Esophagus squamous epithelium (tissue), 5 donors: Measurements from ENCODE around the gene DCHS1. TPM values are rescaled to one million over a fixed set of nuclear protein-coding genes. Genes with fewer than 3 reads are reported as not detected.

ENCODE experiments used
- DNase-seq: peaks from one replicate; lab custom pipeline; 2025; lab: John Stamatoyannopoulos, UW
- H3K27ac ChIP-seq, 4 donors: fragments of 200-600 bp; sonication (generic); one replicate each; pipeline ENCODE4 v1.5.1; 2016 to 2019; ENCODE audit warnings: mild to moderate bottlenecking in 1 of 4
- H3K27me3 ChIP-seq, 4 donors: fragments of 200-600 bp; sonication (generic); 1 replicate in 3 of 4; 2 replicates in 1 of 4; pipeline versions ENCODE4 v1.5.1 to v1.6.0; 2017 to 2021; ENCODE audit warnings: antibody characterized with exemption in 1 of 4
- H3K36me3 ChIP-seq, 3 donors: fragments of 200-600 bp; sonication (generic); one replicate each; pipeline ENCODE4 v1.5.1; 2016 to 2019
- H3K4me1 ChIP-seq, 3 donors: fragments of 200-600 bp; sonication (generic); one replicate each; pipeline ENCODE4 v1.5.1; 2017 to 2019
- H3K4me3 ChIP-seq, 4 donors: fragments of 200-600 bp; sonication (generic); 1 replicate in 3 of 4; 2 replicates in 1 of 4; pipeline ENCODE4 v1.5.1; 2016 to 2019; ENCODE audit warnings: mild to moderate bottlenecking in 2 of 4, moderate library complexity in 1 of 4
- H3K9me3 ChIP-seq, 3 donors: fragments of 200-600 bp; sonication (generic); one replicate each; pipeline ENCODE4 v1.5.1; 2016 to 2019
- POLR2A ChIP-seq, 4 donors: fragments of 450-650 bp; IDR thresholded peaks; one replicate each; pipeline ENCODE4 v1.6.1; 2017; ENCODE audit warnings: antibody characterized with exemption in 4 of 4, mild to moderate bottlenecking in 4 of 4, moderate library complexity in 3 of 4
- WGBS, 2 donors: methylation state at CpG; one replicate each; pipeline ENCODE4 v1.1.5; 2018; 5-methylcytosine and 5-hydroxymethylcytosine counted together
- intact Hi-C: fragments of 100-400 bp; cut with DNase I; formaldehyde crosslinking; loops from one replicate; pipeline ENCODE4 v1.15.0; 2022
- total RNA-seq, 4 donors: library from RNA; depleted of rRNA; stranded (reverse); fragments of >200 nt; gene quantifications; one replicate each; pipeline ENCODE4 v1.1.0, GENCODE V29; 2016
- TF ChIP-seq, protein P1 (sequence below), 6 experiments: fragments of 450-650 bp in 4 of 6; fragments of 200-600 bp in 2 of 6; sonication (generic) in 2 of 6; IDR thresholded peaks; one replicate each; pipeline ENCODE4 v1.5.1; 2016 to 2019; ENCODE audit warnings: antibody characterized with exemption in 6 of 6, mild to moderate bottlenecking in 4 of 6, moderate library complexity in 4 of 6
- donor health status: DM: yes; HTN: yes; CAD: no.

DCHS1 gene
- total RNA-seq, 4 donors from 2014 or later = 1.1 to 9.9 (median 2.3) TPM

DNA sequence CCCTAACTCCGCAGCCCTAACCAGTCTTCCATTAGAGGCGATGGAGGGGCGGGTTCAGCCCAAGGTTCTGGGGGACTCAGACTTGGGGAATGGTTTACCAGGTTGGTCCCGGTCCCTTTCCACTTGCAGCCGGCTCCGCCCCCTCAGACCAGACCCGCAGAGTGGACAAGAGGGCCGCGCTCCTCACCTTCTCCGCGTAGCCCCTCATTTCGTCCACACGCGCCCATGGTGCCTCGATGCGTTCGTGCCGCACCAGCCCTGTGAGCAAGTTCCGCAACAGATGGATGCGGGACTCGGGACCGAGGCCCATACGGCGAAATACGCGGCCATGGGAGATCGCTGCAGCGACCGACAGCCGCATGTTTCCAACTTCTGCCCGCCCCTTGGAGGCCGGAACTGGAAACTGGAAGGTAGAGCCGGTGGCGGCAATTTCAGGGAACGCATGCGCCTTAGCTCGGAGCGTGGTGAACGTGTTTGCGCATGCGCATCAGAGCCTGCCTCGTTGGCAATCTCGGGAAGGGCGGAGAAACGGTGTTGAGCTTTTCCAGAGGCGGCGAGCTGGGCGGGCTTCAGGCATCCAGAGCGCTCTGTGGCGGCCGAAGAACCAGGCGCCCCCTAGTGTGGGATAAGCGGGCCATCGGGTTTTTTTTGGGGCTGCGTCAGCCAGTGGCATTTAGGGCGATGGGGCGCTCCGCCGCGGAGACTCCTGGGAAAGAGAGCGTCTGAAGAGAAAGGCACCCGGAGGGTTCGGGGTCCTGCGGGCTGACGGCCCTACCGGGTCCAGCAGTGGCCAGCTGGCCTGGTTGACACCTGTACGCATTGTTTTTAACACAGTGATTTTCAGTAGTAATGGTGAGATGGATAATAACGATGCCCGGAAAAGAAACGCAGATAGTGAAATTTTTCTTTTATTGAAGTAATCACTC is 27.6 kb upstream of the DCHS1 start, which contains the start of gene MRPL17:
Gene MRPL17, minus strand, starts transcription at position 405 of the 926 bp plus-strand sequence. Its CDS starts 44 bp downstream, at position 361.
- intact Hi-C loops = loop anchor here (5.0 kb wide), 1 partner anchor 81 kb away; the partner anchor contains the start of genes ILK and RRP8
- no peaks in the 10 kb centered on the region for H3K9me3 ChIP-seq
- peaks cover 5 to 27% (median 12%) of the 10 kb centered on the region in 3 donors for H3K4me1 ChIP-seq
- H3K36me3 ChIP-seq = peaks cover 0 to 29% (median 0%) of the 10 kb centered on the region in 3 donors
- H3K4me3 ChIP-seq = peak within 1 kb of the TSS; percentile 79 to 90 (median 86)
- no peaks in the 10 kb centered on the region for H3K27me3 ChIP-seq
- peak; percentile 91 for DNase-seq
- TF ChIP-seq, protein P1, sequence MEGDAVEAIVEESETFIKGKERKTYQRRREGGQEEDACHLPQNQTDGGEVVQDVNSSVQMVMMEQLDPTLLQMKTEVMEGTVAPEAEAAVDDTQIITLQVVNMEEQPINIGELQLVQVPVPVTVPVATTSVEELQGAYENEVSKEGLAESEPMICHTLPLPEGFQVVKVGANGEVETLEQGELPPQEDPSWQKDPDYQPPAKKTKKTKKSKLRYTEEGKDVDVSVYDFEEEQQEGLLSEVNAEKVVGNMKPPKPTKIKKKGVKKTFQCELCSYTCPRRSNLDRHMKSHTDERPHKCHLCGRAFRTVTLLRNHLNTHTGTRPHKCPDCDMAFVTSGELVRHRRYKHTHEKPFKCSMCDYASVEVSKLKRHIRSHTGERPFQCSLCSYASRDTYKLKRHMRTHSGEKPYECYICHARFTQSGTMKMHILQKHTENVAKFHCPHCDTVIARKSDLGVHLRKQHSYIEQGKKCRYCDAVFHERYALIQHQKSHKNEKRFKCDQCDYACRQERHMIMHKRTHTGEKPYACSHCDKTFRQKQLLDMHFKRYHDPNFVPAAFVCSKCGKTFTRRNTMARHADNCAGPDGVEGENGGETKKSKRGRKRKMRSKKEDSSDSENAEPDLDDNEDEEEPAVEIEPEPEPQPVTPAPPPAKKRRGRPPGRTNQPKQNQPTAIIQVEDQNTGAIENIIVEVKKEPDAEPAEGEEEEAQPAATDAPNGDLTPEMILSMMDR (IDR thresholded peaks at IDR 0.05) = peak; percentile 84 to 98 (median 94)
- TF ChIP-seq POLR2A (IDR thresholded peaks at IDR 0.05) = peak in 3 of 4 donors; percentile 58 to 87 (median 80)
- WGBS, 2 donors = 0 to 1% methylated on average over 27 to 29 of the region's 70 CpGs
- peak within 1 kb of the TSS; percentile 82 to 97 (median 92) for H3K27ac ChIP-seq

DNA sequence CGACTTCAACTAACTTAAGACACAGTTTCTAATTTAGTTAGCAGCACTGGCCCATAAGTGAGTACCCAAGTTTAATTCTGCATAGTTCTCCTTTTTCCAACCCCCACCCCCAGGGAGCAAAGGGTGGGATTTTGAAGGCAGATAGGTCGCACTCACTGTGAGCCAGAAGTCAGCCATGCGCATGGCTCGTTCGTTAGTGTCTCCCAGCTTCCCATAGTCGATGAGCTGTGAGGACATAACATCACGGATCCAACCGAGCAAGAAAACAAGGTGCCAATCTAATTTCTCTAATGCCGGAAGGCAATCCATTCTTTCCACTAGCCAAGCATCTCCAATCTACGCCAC is 27.0 kb upstream of the DCHS1 start:
- intact Hi-C loops = loop anchor here (5.0 kb wide), 1 partner anchor 80 kb away; the partner anchor contains the start of genes ILK and RRP8
- 0 to 1% methylated on average over 6 to 10 of the region's 10 CpGs for WGBS, 2 donors
- TF ChIP-seq, protein P1 (IDR thresholded peaks at IDR 0.05) = no peak
- no peak for TF ChIP-seq POLR2A (IDR thresholded peaks at IDR 0.05)

DNA sequence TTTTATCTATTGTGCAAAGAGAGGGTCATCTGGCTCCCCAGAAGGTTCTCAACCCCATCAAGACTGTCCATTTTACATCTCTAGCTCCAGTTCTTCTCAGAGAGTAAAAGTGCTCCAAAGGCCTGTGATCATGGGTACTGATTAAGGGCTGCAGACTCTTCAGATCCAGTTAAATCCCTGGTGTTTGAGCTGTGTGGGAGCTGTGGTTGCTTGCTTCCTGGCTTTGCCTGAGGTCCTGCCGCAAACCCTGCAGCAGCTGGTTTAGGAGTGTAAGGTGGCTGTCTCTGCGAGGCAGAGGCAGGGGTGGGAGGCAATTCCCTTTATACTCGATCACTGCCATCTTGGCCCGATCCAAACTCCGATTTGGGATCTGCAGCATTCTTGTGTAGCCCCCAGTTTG is 26.3 kb upstream of the DCHS1 start:
- intact Hi-C loops = loop anchor here (5.0 kb wide), 1 partner anchor 80 kb away; the partner anchor contains the start of genes ILK and RRP8
- Histone ChIP-seq H3K27ac (peak overlapping the region in 3 of 4 donors; percentile 82 to 94 (median 91)), H3K9me3 (no peaks in the 10 kb centered on the region), H3K27me3 (no peaks in the 10 kb centered on the region), H3K36me3 (peaks cover 0 to 29% (median 0%) of the 10 kb centered on the region in 3 donors), H3K4me3 (peak overlapping the region; percentile 79 to 90 (median 86)), H3K4me1 (peaks cover 5 to 27% (median 12%) of the 10 kb centered on the region in 3 donors)
- DNase-seq = no peak
- WGBS, 2 donors = 0 to 3% methylated on average over 1 to 5 of the region's 5 CpGs
- TF ChIP-seq, protein P1 (IDR thresholded peaks at IDR 0.05) = no peak
- TF ChIP-seq POLR2A (IDR thresholded peaks at IDR 0.05) = no peak

More for the DNA sequence above, 27.0 kb upstream of the DCHS1 start:
- Histone ChIP-seq H3K27me3 (no peaks in the 10 kb centered on the region), H3K4me3 (peak overlapping the region; percentile 79 to 90 (median 86)), H3K36me3 (peaks cover 0 to 29% (median 0%) of the 10 kb centered on the region in 3 donors), H3K4me1 (peaks cover 5 to 27% (median 12%) of the 10 kb centered on the region in 3 donors), H3K27ac (peak overlapping the region; percentile 82 to 97 (median 92)), H3K9me3 (no peaks in the 10 kb centered on the region)
- no peak for DNase-seq

- H3K4me3 ChIP-seq = peak overlapping the region in 1 of 4 donors; percentile 90
- H3K36me3 ChIP-seq = peaks cover 0 to 29% (median 0%) of the 10 kb centered on the region in 3 donors
- peak overlapping the region in 1 of 4 donors; percentile 91 for H3K27ac ChIP-seq
- no peaks in the 10 kb centered on the region for H3K27me3 ChIP-seq
- WGBS, 2 donors = 54 to 56% methylated on average over 1 of the region's 1 CpG
- no peak for DNase-seq
- no peaks in the 10 kb centered on the region for H3K9me3 ChIP-seq
- intact Hi-C loops = loop anchor here (5.0 kb wide), 1 partner anchor 79 kb away; the partner anchor contains the start of genes ILK and RRP8
- TF ChIP-seq POLR2A (IDR thresholded peaks at IDR 0.05) = no peak
- TF ChIP-seq, protein P1 (IDR thresholded peaks at IDR 0.05) = no peak
- H3K4me1 ChIP-seq = peaks cover 5 to 27% (median 12%) of the 10 kb centered on the region in 3 donors
Observed at GRCh38 chr11:6681505-6681904, 25.9 kb upstream of the DCHS1 start.
